GM18511 (cell line): ENCODE results near the gene ENAH.

ENCODE experiments used
- ATAC-seq: cut with Tn5 transposase; IDR thresholded peaks from one replicate; pipeline ENCODE4 v1.9.1; 2021; ENCODE audit warnings: mild to moderate bottlenecking, moderate library complexity; ENCODE audit not compliant: unreplicated experiment

The ENAH gene

GRCh38 chr1:225610539-225610938 lies 42.4 kb downstream of the ENAH start:
- no peak for ATAC-seq

GRCh38 chr1:225608014-225608796 lies 44.7 kb downstream of the ENAH start:
- no peak for ATAC-seq

GRCh38 chr1:225607355-225607754 lies 45.6 kb downstream of the ENAH start:
- ATAC-seq: no peak

GRCh38 chr1:225603538-225604354 lies 49.2 kb downstream of the ENAH start:
- ATAC-seq: no peak

- no peak for ATAC-seq
These were observed 50.2 kb downstream of the ENAH start for GRCh38 chr1:225602590-225603206.

- no peak for ATAC-seq
These were observed 50.9 kb downstream of the ENAH start for GRCh38 chr1:225601902-225602589.

- no peak for ATAC-seq
These were observed 54.1 kb downstream of the ENAH start for GRCh38 chr1:225598847-225599246.

- ATAC-seq: no peak
These were observed 54.9 kb downstream of the ENAH start for GRCh38 chr1:225597926-225598575.

GRCh38 chr1:225596736-225597135 lies 56.2 kb downstream of the ENAH start:
- ATAC-seq: no peak

- no peak for ATAC-seq
These were observed 56.9 kb downstream of the ENAH start for GRCh38 chr1:225595974-225596551.

- ATAC-seq: no peak
These were observed 57.5 kb downstream of the ENAH start for GRCh38 chr1:225595452-225595851.

- no peak for ATAC-seq
These were observed 59.5 kb downstream of the ENAH start for GRCh38 chr1:225593414-225593813.

GRCh38 chr1:225592362-225593025 lies 60.4 kb downstream of the ENAH start:
- no peak for ATAC-seq

- no peak for ATAC-seq
These were observed 65.6 kb downstream of the ENAH start for GRCh38 chr1:225587310-225587709.

- no peak for ATAC-seq
These were observed 71.7 kb downstream of the ENAH start for GRCh38 chr1:225581186-225581585.

- no peak for ATAC-seq
These were observed 72.5 kb downstream of the ENAH start for GRCh38 chr1:225580238-225581099.

- no peak for ATAC-seq
These were observed 74.5 kb downstream of the ENAH start for GRCh38 chr1:225578251-225578977.

GRCh38 chr1:225577241-225577640 lies 75.7 kb downstream of the ENAH start:
- no peak for ATAC-seq
